ENCODE results near the gene TRIM33. TPM values are rescaled to one million over a fixed set of nuclear protein-coding genes. Genes with fewer than 3 reads are reported as not detected.

TRIM33 gene
- total and polyA plus RNA-seq, 2 donors (not counting 3 experiments of a cell fraction or from before 2014, with no cell fraction given), result 10.3 to 29.1 TPM

- dilution Hi-C loops (cut with MboI; ENCODE audit: extremely low pct_ligation_motif_present, low sequenced_read_pairs), result no loop called here
- no peak overlapping the region for H2AFZ ChIP-seq (ENCODE audit: low read depth, low read length)
- no peaks in the 10 kb centered on the region for H4K20me1 ChIP-seq (replicated peaks; ENCODE audit: control insufficient read depth, extremely low read depth, insufficient read depth, low read length)
- H3K9me1 ChIP-seq (replicated peaks; ENCODE audit: control insufficient read depth, extremely low read depth, insufficient read depth, low read length), result no peaks in the 10 kb centered on the region
- H3K4me2 ChIP-seq (ENCODE audit: insufficient read depth, low read length), result no peak overlapping the region
- POLR2A ChIA-PET, result no interaction called here
- H3K79me2 ChIP-seq (ENCODE audit: control insufficient read depth, insufficient read depth, low read length), result no peaks in the 10 kb centered on the region
- H3K36me3 ChIP-seq (ENCODE audit: control insufficient read depth in 2 of 2, extremely low read depth in 1 of 2, insufficient read depth in 2 of 2, low read length in 2 of 2), result no peaks in the 10 kb centered on the region
- no peak overlapping the region for H3K9ac ChIP-seq (replicated peaks; ENCODE audit: extremely low read depth, insufficient read depth, low read length)
- BruUV-seq (replicated peaks), result no TSS peak
- DNase-seq (ENCODE audit: low read depth, low spot score) (no peak), FAIRE-seq (no peak)
- CTCF ChIA-PET, result interaction anchor here (1.8 kb wide), 1 partner anchor 9 kb away, joined by 5 read pairs; no protein-coding TSS in a partner anchor
- intact Hi-C loops (cut with micrococcal nuclease), result no loop called here
- H3K9me3 ChIP-seq (replicated peaks; ENCODE audit: control insufficient read depth, insufficient read depth, low read length), result no peaks in the 10 kb centered on the region
- no peaks in the 10 kb centered on the region for H3K4me1 ChIP-seq (ENCODE audit: control insufficient read depth, extremely low read depth, insufficient read depth, low read length)
- no peaks in the 10 kb centered on the region for H3K27me3 ChIP-seq (ENCODE audit: control insufficient read depth in 2 of 2, insufficient read depth in 2 of 2, low read length in 2 of 2)
- no peak overlapping the region for H3K4me3 ChIP-seq (replicated peaks in 1 of 3; ENCODE audit: insufficient read depth in 1 of 3, low read depth in 1 of 3, low read length in 3 of 3)
- H3K27ac ChIP-seq (ENCODE audit: insufficient read depth, low read depth, low read length), result no peak overlapping the region
- TF ChIP-seq JUN (IDR thresholded peaks at IDR 0.05; ENCODE audit: borderline replicate concordance, insufficient read depth, insufficient read length, low read depth) (no peak), GATA2 (IDR thresholded peaks at IDR 0.05; ENCODE audit: insufficient read depth, insufficient read length, low read depth, low read length) (no peak), CTCF (IDR thresholded peaks at IDR 0.05; ENCODE audit: extremely low read depth in 1 of 2, insufficient read depth in 1 of 2, low read depth in 1 of 2, low read length in 2 of 2) (no peak), FOS (IDR thresholded peaks at IDR 0.05; ENCODE audit: borderline replicate concordance, insufficient read depth, low read length) (no peak), POLR2A (IDR thresholded peaks at IDR 0.05; ENCODE audit: low read depth, low read length) (no peak), MYC (IDR thresholded peaks at IDR 0.05; ENCODE audit: low read depth, low read length) (no peak), EZH2 (IDR thresholded peaks at IDR 0.05; ENCODE audit: borderline replicate concordance, low read depth, low read length, severe bottlenecking) (no peak), POLR2AphosphoS5 (IDR thresholded peaks at IDR 0.05; ENCODE audit: insufficient read depth, low read depth, low read length) (no peak)
- TF ChIP-seq, protein P1, sequence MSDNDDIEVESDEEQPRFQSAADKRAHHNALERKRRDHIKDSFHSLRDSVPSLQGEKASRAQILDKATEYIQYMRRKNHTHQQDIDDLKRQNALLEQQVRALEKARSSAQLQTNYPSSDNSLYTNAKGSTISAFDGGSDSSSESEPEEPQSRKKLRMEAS (IDR thresholded peaks at IDR 0.05; ENCODE audit: insufficient read depth, insufficient read length), result no peak
Measured at GRCh38 chr1:114390361-114390760, 120.6 kb downstream of the TRIM33 start.

Measured in endothelial cell of umbilical vein (primary cell).